Ecto neural progenitor cell (in vitro differentiated cells): ENCODE measurements around the gene NCEH1.

ENCODE experiments used
- DNase-seq: peaks from one replicate; pipeline ENCODE4 v3.0.0-alpha.2; 2018; ENCODE audit warnings: low spot score

The NCEH1 gene

DNA sequence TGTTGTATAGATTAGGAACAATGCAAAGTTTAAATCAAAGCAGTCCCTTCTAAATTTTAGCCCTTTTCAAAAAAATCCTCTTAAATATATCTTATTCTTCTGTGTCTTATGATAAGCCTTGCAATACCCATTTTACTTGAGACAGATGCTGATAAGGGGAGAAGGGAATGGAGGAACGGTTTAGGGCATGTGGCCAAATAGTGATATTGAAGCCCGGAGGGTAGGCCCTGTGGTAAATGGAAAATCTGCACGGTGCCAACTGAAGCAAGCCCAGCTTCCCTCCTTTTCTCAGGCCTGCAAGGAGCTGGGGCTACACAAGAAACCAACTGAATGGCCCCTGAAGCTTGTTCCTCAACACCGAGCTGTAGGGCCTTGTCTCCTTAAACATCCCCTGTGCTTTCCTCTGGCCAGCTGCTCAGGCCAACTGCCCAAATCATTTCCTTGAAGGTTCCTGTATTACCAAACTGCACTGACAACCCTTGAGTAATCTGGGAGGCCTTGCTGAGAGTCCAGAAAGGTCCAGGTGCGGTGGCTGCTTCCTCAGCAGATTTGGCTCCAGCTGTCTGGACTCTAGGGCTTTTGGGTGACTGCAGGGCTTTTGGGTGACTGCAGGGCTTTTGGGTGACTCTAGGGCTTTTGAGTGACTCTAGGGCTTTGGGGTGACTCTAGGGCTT, 67.2 kb downstream of the NCEH1 start:
- no peak for DNase-seq

DNA sequence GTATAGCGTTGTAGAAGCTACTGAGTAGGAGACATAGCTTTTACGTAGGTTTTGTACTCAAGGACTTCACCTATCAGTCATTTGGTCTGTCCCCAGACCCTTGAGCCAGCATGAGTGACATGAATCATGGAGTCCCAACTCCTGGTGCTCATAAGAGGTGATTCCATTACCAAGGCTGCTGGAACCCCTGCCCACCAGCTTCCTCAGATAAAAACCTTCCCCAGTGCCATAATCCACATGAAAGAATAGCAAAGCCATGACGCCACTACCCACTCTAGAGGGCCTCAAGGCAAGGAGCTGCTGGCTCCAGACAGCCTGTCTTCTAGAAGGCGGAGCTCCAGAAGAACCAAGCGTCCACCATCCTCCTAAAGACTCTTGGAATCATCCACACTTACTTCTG, 69.6 kb downstream of the NCEH1 start:
- no peak for DNase-seq

DNA sequence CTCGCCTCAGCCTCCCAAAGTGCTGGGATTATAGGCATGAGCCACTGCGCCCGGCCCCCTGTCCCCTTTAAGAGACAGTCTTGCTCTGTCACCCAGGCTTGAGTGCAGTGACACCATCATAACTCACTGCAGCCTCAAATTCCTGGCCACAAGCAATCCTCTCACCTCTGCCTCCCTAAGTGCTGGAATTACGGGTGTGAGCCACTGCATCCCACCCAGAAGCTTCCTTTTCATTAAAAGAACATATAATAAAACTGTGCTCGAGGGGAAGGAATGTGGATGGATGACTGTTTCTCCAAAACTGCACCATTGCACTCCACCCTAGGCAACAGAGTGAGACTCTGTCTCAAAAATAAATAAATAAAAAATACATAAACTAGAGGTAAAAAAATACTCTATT, 70.1 kb downstream of the NCEH1 start:
- no peak for DNase-seq

DNA sequence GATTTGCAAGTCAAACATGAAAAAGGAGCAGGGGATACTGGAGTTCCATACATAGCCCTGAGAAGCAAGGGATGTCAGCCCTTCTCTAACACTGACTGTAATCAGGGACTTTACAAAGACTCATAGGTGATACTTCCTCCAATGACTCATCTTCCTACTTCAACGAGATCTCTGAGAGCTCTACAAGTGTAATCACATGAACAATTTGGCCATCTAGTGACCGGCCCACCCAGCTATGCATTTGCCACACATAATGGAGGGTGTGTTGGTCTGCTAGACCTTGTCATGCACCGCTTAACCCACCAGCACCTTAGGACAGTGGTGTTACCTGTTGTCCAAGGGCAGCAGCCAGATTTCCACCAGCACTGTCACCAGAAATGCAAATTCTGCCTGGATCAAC, 75.3 kb downstream of the NCEH1 start:
- DNase-seq: no peak

DNA sequence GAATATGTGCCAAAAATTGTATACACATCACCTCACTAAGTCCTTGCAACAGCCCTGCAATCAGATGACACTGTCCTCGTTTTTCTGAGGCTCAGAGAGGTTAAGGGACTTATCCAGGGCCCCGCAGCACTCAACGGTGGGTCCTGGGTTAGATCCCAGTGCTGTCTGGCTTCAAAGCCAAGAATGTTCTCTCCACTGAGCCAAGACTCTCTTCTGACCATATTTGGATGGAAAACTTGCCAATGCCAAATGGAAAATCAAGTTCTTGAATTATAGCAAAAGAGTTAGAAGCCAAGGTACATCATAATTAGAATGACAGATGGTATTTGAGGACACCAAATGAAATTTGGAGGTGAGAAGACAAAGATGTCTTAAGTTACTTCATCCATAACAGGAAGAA, 75.9 kb downstream of the NCEH1 start:
- no peak for DNase-seq

DNA sequence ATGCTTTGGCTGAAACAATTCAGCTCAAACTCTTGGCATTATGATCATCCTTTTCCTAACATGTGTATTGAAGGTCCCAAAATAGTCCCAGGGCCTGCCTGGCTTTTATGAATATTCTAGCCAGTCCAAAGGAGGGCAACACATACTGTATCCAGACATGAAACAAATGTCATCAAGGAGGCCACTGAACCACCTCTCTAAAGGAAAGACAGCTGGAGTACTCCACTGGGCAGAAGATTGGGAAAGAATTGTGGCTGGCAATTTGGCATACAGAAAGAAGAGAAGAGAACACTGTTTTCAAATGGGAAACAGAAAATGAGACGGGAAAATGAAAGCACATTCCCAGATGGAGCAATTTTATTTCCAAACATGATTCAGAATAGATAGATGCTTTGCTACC, 80.6 kb downstream of the NCEH1 start:
- DNase-seq: no peak

DNA sequence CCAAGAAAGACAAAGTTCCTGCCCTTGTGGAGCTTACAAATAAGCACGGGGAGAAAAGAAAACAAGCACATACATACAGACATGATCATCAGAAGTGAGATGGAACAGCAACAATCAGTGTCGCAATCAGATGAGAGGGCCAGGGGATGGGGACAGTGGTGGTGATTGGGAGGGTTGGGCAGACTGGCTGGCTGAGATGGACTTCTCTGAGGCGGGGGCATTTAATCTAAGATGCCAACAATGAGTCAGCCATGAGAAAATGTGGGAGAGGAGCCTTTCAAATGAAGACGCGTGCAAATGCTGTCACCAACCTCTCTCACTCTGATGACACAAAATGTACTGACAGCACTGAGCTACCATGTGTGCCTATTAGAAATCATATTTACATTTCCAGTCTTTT, 81.4 kb downstream of the NCEH1 start:
- no peak for DNase-seq

DNA sequence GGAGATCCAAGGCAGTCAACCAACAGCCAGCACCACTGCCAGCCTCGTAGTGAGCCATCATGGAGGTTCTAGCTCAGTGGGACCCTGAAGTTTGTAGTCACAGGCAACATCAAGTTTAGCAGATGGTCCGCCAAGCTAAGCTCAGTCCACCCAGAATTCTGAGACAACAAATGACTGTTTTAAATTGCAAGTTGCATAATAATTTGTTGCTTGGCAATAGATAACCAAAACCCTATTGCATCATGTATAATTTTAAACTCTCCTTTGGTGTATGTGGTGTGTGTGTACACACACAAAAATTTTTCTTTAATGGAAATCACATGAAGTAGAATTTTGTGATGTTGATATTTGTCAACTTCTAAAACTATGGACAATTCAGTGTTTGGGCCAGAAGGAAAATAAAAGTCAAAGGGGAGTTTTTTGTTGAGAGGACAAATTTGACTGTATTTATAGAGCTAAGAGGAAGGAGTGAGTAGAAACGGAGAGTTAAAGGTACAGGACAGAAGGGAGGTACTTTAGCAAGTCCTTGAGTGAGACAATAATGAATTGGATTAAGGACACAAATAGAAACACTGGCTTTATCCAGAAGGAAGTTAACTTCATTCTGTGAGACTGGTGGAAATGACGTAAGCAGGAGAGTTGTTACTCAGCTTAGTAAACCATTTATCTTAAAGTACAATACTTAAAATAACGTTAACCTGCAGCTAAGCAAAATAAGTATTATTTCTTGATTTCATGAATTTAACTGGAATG, 83.6 kb downstream of the NCEH1 start:
- DNase-seq: no peak

DNA sequence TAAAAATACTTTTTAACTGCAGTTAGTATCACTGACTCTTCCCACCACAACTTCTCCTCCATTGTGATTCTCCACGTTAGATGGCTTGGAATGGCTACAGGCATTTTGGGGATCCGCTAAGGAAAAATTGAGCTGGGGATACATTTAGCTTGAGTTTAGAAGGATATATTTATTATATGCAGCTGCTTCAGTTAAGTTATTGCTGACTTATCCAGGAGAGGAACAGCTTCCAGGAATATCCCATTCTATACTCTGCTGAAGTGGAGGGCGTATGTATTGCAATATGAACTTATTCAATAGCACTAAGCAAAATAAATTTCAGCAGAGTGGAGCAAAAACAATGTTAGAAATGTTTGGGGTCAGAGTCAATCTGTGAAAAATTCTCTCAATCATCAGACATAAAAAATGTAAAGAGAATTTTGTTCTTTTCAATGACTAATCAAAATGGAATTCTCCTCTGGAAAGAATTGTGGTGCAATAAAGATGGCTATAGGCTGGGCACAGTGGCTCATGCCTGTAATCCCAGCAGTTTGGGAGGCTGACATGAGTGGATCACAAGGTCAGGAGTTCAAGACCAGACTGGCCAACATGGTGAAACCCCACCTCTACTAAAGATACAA, 84.7 kb downstream of the NCEH1 start:
- DNase-seq: no peak

DNA sequence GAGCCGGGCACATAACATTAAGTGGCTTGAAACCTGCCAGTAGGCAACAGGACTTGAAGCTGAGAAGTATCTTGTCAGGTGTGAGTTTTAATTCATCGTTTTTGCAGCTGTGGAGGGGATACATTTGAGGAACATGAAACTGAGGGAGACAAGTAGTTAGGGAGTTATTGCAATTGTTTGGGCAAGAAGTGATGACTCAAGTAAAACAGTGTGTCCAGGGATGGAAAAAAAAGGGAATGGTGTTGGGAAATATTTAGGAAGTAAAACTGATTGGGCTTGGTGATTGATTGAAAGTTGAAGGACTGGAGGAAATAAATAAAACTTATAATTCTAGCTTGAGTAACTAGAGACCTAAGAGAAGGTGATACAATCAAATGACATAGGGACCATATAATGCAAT, 85.5 kb downstream of the NCEH1 start:
- no peak for DNase-seq

DNA sequence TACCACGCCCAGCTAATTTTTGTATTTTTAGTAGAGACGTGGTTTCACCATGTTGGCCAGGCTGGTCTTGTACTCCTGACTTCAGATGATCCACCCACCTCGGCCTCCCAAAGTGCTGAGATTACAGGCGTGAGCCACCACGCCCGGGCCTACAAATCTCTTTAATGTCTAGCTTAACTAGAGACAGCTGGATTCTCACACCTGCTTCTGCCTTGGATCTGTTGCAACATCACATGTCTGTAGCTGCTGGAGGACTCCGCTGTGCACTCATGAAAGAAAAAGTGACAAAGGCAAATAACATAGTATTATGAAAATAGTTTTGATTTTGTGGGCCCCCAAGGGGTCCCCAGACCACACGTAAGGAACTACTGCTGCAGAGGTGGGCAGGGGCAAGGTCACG, 85.9 kb downstream of the NCEH1 start:
- DNase-seq: no peak

DNA sequence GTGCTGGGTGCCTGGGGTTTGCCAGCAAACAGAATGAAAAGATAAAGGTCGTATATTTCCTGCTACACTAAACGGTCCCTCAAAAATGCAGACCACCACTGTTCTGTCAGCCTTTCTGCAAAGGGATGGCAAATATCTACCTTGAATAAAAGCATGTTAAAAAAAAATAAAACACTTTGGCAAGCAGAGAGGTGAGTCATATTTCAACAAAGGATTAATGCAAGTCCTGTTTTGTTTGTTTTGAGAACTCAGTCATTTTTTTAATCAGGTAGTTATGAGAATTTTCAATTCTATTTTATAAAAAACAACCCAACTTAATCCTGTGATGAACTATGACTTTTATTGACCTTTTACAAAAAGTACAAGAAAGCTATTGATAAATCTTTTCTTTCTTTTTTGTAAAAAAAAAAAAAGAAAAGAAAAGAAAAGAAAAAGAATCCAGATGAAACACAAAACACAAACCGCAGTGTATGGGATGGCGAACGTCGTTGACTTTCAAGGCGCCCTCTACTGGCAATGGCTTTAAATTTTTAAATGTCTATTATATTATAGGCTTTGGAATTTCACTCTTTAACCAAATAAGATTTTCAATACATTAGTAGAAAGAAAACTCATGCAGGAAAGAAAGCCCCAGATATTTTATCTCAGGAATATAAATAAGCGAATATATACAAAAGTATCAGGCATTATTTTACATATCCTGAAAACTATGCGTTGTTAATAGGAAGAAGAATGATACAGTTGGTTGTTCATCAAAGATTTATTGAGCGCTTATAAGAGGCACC, 87.8 kb downstream of the NCEH1 start:
- DNase-seq: no peak

DNA sequence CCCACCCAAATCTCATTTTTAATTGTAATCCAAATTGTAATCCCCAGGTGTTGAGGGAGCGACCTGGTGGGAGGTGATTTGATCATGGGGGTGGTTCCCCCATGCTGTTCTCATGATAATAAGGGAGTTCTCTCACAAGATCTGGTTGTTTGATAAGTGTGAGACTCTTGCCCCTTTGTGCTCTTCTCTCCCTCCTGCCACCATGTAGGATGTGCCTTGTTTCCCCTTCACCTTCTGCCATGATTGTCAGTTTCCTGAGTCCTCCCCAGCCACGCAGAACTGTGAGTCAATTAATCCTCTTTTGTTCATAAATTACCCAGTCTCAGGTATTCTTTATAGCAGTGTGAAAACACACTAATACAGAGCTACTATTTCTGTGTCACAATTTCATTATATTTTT, 88.7 kb downstream of the NCEH1 start:
- DNase-seq: no peak

DNA sequence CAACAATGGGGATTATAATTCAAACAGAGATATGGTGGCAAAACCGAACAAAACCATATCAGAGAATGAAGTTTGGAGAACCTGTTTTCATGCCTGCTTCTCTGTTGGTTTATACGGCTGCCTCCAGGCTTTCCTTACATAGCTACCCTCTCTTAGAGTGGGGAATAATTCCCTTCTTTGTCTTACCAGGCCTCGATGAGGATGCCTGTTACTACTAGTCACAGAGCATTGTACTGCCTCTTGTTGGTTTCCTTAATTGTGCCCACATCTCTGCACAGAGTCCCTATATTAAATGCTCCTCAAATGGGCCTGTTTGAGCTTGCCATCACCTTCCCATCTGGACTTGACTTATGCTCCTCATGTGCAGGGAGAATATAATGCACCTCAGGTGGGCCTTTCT, 92.9 kb downstream of the NCEH1 start:
- DNase-seq: no peak

DNA sequence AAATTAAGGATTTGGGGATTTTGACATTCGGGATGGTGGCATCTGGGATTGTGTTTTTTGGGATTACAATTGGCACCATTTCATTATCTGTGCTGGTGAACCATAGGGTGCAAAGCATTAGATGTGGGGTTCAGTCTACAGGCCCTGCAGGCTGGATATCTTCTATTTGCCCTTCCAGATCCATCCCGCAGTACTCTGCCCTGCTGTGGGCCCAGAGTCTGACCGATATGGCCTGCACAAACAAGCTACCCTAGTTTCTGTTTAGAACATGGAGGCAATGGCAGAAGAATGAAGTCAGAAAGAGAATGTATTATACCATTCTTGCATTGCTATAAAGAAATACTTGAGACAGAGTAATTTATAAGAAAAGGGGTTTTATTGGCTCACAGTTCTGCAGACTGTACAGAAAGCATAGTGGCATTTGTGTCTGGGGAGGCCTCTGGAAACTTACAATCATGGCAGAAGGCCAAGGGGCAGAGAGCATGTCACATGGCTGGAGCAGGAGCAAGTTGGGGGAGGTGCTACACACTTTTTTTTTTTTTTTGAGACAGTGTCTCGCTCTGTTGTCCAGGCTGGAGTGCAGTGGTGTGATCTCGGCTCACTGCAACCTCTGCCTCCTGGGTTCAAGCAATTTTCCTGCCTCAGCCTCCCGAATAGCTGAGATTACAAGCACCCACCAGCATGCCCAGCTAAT, 93.7 kb downstream of the NCEH1 start:
- DNase-seq: no peak

DNA sequence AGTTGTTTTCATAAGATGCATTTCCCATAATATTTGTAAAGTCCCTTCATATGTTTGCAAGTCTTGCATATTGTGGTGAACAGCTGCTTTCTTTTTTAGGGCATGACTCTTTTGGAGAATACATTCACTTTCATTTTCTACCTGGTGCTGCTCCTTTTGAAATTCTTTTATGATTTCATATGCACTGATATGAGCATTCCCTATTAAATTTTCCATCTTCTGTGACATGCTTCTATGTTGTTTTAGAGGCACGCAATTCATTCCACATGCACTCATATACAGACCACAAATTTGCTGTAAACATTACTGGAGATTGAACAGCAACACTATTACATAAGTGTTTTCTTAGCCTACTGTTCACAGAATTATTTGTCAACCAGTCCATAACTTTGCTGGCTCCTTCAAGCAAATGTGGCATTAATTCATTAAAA, 94.8 kb downstream of the NCEH1 start:
- no peak for DNase-seq

DNA sequence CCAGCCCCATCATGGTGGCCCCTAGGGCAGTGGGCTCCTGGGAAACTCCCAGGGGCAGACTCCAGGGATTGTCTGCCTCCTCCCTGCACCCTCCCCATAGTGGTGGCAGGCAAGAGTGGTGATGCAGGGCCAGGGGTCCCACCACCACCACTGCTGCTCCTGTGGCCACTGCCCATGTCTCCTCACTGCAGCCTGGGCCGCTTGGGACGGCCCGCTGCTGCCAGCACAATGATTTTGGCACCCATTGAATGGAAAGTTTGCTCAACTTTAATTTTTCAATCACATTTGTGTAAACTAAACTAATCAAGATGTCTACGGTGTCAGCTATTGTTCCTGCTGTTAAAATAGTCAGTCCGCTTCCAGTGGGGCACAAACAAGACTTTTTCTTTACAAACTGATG, 95.6 kb downstream of the NCEH1 start:
- DNase-seq: no peak

DNA sequence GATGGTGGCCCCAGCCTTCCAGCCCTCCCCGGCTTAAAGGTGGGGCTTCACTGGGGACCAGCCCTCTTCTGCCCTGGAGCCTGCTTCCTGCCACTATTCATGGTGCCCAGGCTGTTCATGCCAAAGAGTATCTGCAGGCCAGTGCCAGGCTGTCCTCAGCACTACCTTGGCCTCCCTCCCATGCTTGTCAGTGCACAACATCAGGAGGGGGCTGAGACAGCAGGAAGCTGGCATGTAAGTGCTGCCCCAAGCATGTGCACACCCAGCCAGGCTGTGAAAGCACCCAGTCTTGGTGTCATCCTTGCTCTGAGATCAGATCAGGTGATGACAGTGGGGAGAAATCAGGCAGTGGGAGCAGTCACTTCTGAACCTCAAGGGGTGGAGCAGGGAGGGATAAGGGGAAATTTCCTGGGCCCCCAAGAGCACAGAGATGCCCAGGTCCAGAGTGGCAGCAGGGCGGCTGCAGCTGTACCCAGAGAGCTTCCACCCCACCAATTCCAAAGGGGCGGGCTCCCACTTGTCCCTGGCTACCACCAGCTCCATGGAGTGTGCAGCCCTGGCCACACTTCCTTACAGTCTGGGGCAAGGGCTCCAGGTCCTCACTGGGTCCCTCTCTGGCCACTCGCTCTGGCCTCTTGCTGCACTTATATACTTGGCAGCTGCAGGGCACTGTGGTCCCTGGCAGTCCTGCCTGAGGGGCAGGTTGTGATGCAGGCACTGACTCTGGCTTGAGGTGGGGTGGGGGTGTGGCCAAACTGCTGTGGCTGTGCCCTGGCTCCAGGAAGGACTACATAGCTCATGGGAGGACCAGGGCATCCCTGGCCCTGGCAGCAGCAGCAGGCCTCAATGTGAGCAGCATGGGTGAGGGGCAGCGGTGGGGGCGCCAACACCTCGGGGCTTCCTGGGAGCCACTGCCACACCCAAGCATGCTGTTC, 96.3 kb downstream of the NCEH1 start:
- no peak for DNase-seq

DNA sequence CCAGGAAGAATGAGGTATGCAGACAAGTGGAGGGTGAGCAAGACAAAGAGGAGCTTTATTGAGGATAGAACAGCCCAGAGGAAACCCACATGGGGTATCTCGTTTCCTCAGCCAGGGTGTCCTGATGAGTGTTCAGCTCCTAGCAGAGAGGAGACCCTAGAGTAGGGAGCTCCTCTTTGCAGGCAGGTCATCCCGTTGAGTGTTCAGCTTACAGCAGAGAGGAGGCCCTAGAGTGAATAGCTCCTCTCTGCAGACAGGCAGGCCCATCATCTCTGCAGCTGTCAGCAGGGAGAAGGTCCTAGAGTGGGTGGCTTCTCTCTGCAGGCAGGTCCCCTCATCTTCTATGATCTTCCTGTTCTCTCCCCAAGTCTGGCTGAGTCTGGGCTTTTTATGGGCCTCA, 97.0 kb downstream of the NCEH1 start:
- DNase-seq: no peak

DNA sequence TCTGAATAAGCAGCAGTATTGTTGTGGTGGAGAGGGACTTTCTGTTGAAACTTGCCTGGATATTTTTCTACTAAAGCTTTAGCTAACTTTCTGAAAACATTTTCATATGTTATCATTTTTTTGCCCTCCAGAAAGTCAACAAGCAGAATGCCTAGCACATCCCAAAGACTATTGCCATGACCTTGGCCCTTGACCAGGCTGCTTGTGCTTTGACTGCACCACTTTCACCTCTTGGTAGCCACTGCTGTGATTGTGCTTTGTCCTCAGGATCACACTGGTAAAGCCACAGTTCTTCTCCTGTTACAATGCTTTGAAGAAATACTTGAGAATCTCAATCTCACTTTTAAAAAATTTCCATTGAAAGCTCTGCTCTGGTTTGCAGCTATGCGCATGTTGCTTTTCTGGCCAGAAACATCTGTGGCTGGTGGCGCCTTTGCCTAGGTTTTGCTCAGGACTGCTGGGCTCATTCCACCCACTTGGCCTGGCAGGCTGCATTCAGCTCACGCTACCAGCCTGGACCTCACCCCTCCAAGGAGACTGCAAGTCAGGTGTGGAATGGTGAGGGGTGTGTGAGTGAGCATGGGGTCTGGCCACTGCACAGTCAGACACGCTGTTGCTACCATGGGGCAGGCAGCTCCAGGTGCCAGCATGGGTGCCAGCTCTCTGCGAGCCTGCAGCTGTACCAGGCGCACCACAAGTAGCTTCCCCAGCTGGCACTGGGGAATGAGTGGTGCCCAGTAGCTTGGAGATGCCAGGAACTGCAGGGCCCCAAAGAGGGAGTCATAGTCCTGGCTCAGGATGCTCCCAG, 97.8 kb downstream of the NCEH1 start:
- no peak for DNase-seq
